OCI-LY1 (cell line): ENCODE results near the gene ZSWIM5.

Experiments used
- EZH2 ChIP-seq: fragments of 200-600 bp; sonication (generic), shearing (Covaris generic); IDR thresholded peaks from 2 replicates; pipeline ENCODE4 v1.8.0; 2017; ENCODE audit warnings: borderline replicate concordance, mixed run types, mild to moderate bottlenecking, antibody characterized with exemption, low read length, moderate library complexity, mixed read lengths
- TF ChIP-seq, protein P1 (sequence below): fragments of 200-600 bp; sonication (generic), shearing (Covaris generic); IDR thresholded peaks from 2 replicates; pipeline ENCODE4 v1.5.1; 2017; ENCODE audit warnings: mild to moderate bottlenecking, antibody characterized with exemption, low read length, moderate library complexity, mixed read lengths

GRCh38 chr1:45206808-45207623, 611 bp upstream of the ZSWIM5 start:
- TF ChIP-seq, protein P1, sequence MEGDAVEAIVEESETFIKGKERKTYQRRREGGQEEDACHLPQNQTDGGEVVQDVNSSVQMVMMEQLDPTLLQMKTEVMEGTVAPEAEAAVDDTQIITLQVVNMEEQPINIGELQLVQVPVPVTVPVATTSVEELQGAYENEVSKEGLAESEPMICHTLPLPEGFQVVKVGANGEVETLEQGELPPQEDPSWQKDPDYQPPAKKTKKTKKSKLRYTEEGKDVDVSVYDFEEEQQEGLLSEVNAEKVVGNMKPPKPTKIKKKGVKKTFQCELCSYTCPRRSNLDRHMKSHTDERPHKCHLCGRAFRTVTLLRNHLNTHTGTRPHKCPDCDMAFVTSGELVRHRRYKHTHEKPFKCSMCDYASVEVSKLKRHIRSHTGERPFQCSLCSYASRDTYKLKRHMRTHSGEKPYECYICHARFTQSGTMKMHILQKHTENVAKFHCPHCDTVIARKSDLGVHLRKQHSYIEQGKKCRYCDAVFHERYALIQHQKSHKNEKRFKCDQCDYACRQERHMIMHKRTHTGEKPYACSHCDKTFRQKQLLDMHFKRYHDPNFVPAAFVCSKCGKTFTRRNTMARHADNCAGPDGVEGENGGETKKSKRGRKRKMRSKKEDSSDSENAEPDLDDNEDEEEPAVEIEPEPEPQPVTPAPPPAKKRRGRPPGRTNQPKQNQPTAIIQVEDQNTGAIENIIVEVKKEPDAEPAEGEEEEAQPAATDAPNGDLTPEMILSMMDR = no peak
- no peak for TF ChIP-seq EZH2
